HL-60 (cell line): ENCODE measurements around the gene LAMTOR5.

Experiments
- DNase-seq, 2 experiments: peaks; one replicate each; pipeline ENCODE4 v3.0.0-alpha.2; 2010 to 2020; ENCODE audit warnings: low read depth in 1 of 2, low spot score in 1 of 2
- H3K27ac ChIP-seq: fragments of 250-450 bp; sonication (Bioruptor Pico); replicated peaks from 2 replicates; pipeline ENCODE4 v1.5.1; 2020; ENCODE audit warnings: mild to moderate bottlenecking, moderate library complexity
- H3K27me3 ChIP-seq: fragments of 250-450 bp; sonication (Bioruptor Pico); 2 replicates; pipeline ENCODE4 v1.5.1; 2021; ENCODE audit warnings: mild to moderate bottlenecking, moderate library complexity; ENCODE audit not compliant: insufficient read depth, poor library complexity, severe bottlenecking
- H3K4me3 ChIP-seq: replicated peaks from 2 replicates; pipeline ENCODE4 v1.5.1; 2011; ENCODE audit warnings: mild to moderate bottlenecking, control low read depth, low read length; ENCODE audit not compliant: insufficient read depth
- GABPA ChIP-seq: IDR thresholded peaks from 2 replicates; pipeline ENCODE4 v1.6.1; 2012; ENCODE audit warnings: low read depth
- POLR2AphosphoS5 ChIP-seq: IDR thresholded peaks from 2 replicates; pipeline ENCODE4 v1.6.1; 2012; ENCODE audit warnings: low read depth
- SPI1 ChIP-seq: IDR thresholded peaks from 2 replicates; pipeline ENCODE4 v1.6.1; 2012; ENCODE audit warnings: low read depth, mild to moderate bottlenecking, borderline replicate concordance
- long read RNA-seq: library from polyadenylated mRNA; unstranded; transcript quantifications from one replicate; pipeline ENCODE4 v2.0.0, GENCODE V29; 2020
- TF ChIP-seq, protein P1 (sequence below): IDR thresholded peaks from one replicate; pipeline ENCODE4 v1.5.1; 2011; ENCODE audit warnings: low read length, control low read depth, inconsistent platforms; ENCODE audit not compliant: insufficient read depth
- TF ChIP-seq, protein P2 (sequence below): IDR thresholded peaks from 2 replicates; pipeline ENCODE4 v1.6.1; 2012; ENCODE audit warnings: low read depth; ENCODE audit not compliant: insufficient replicate concordance

The LAMTOR5 gene
- long read RNA-seq, transcript LAMTOR5-203 (4 exons, 1,154 nt), result major isoform, 22 of 51 reads
- long read RNA-seq, transcript LAMTOR5-202 (3 exons, 1,830 nt), result minor isoform, 6 of 51 reads
- long read RNA-seq, transcript LAMTOR5-206 (4 exons, 634 nt), result minor isoform, 18 of 51 reads
- long read RNA-seq, partial matches to known transcripts, result 0 of 51 reads
- long read RNA-seq, other reads (novel, unspliced or antisense), result 2 of 51 reads

DNA sequence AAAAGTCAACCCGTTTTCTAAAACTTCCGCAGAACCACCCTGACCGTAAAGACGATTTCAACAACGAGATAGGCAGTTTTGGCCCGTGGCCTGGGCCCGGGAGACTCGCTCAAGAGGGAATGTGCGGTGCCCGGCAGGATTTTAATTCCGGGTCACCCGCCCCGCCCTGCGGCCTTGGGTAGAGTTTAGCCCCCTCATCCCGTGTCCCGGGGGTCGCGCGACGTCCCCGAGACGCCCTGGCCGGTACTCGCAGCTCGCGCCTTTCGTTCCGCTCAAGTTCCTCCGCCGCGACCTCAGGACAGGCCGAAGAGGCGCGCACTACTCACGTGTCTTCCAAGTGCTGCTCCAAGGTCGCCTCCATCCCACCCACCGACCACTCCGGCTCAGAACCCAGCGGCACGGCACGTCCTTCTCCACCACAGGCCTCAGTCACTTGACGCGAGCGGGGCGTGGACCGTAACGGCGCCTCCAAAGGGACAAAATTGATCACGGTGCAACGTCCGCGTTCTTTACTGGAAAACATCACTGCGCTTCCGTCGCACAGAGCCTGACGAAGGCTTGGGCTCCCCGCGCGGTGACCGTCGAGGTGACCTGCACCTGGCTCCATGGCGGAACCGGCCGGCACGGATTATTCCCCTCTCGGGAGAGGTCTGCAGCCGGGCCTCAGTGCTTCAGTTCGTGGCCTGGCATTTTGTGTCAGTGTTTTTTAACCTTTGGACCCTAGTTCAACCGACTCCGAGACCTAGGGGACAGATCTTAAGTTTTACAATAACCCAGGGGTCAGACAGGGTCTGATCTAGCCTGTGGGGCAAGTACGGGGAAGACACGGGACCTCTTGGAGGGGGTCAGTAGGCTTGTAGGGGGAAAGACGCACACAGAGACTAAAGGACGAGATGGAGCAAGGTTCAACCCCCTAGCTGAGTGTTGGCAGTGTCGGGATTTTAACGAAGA, at the start of gene LAMTOR5:
TSS of gene LAMTOR5 (minus strand) at position 435 of the 951 bp plus-strand sequence. CDS start at position 361, 74 bp downstream.
- Histone ChIP-seq H3K27ac (peak within 1 kb of the TSS; percentile 91), H3K4me3 (peak within 1 kb of the TSS; percentile 97), H3K27me3 (no peaks in the 10 kb centered on the region)
- DNase-seq, result peak; percentile 93 to 96
- TF ChIP-seq, protein P1, sequence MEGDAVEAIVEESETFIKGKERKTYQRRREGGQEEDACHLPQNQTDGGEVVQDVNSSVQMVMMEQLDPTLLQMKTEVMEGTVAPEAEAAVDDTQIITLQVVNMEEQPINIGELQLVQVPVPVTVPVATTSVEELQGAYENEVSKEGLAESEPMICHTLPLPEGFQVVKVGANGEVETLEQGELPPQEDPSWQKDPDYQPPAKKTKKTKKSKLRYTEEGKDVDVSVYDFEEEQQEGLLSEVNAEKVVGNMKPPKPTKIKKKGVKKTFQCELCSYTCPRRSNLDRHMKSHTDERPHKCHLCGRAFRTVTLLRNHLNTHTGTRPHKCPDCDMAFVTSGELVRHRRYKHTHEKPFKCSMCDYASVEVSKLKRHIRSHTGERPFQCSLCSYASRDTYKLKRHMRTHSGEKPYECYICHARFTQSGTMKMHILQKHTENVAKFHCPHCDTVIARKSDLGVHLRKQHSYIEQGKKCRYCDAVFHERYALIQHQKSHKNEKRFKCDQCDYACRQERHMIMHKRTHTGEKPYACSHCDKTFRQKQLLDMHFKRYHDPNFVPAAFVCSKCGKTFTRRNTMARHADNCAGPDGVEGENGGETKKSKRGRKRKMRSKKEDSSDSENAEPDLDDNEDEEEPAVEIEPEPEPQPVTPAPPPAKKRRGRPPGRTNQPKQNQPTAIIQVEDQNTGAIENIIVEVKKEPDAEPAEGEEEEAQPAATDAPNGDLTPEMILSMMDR, result no peak
- TF ChIP-seq GABPA (peak; percentile 87), SPI1 (no peak; the same call in 1 of the 2 replicates), POLR2AphosphoS5 (peak; percentile 97)
- TF ChIP-seq, protein P2, sequence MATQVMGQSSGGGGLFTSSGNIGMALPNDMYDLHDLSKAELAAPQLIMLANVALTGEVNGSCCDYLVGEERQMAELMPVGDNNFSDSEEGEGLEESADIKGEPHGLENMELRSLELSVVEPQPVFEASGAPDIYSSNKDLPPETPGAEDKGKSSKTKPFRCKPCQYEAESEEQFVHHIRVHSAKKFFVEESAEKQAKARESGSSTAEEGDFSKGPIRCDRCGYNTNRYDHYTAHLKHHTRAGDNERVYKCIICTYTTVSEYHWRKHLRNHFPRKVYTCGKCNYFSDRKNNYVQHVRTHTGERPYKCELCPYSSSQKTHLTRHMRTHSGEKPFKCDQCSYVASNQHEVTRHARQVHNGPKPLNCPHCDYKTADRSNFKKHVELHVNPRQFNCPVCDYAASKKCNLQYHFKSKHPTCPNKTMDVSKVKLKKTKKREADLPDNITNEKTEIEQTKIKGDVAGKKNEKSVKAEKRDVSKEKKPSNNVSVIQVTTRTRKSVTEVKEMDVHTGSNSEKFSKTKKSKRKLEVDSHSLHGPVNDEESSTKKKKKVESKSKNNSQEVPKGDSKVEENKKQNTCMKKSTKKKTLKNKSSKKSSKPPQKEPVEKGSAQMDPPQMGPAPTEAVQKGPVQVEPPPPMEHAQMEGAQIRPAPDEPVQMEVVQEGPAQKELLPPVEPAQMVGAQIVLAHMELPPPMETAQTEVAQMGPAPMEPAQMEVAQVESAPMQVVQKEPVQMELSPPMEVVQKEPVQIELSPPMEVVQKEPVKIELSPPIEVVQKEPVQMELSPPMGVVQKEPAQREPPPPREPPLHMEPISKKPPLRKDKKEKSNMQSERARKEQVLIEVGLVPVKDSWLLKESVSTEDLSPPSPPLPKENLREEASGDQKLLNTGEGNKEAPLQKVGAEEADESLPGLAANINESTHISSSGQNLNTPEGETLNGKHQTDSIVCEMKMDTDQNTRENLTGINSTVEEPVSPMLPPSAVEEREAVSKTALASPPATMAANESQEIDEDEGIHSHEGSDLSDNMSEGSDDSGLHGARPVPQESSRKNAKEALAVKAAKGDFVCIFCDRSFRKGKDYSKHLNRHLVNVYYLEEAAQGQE, result peak; percentile 63

GRCh38 chr1:110457206-110457605, 49.7 kb upstream of the LAMTOR5 start:
- TF ChIP-seq POLR2AphosphoS5, result no peak
- no peak for TF ChIP-seq SPI1
- TF ChIP-seq GABPA, result no peak
- TF ChIP-seq, protein P2, result no peak
- TF ChIP-seq, protein P1, result no peak
- Histone ChIP-seq H3K4me3 (no peak overlapping the region), H3K27ac (no peak overlapping the region), H3K27me3 (no peaks in the 10 kb centered on the region)
- DNase-seq, result no peak

DNA sequence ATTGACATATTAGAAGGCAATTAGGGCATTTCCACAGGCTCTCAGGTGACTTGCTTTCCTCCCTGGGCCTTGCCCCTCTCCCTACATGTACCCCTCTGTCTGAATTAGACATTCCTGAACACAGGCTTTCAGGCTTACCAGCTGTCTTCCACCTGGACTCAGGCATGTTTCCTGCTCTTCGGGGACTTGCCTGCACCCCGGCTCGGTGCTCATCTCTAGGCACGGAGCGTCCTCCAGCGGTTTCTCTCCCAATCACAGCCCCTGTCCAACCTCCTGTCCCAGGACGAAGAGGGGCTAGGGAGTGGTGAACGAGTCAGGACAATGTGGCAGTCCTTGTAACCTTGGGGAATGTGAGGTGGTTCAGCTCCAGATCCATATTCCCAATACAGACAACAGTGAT, 47.7 kb upstream of the LAMTOR5 start:
- Histone ChIP-seq H3K27ac (no peak overlapping the region), H3K27me3 (peaks cover 8% of the 10 kb centered on the region), H3K4me3 (no peak overlapping the region)
- no peak for TF ChIP-seq GABPA
- no peak for TF ChIP-seq SPI1
- TF ChIP-seq, protein P2, result no peak
- TF ChIP-seq, protein P1, result no peak
- no peak for TF ChIP-seq POLR2AphosphoS5
- no peak for DNase-seq
